CD14-positive monocyte (primary cell): ENCODE measurements around the gene SLC35F4. TPM values are rescaled to one million over a fixed set of nuclear protein-coding genes. Genes with fewer than 3 reads are reported as not detected.

Experiments used
- DNase-seq, 3 donors: peaks; one replicate each; pipeline ENCODE4 v3.0.0-alpha.2; 2011 to 2022
- H2AFZ ChIP-seq: 2 replicates; pipeline ENCODE4 v1.6.0; 2012; ENCODE audit warnings: mild to moderate bottlenecking, low read depth, low read length, inconsistent platforms; ENCODE audit not compliant: insufficient read depth, poor library complexity, severe bottlenecking
- H3K27ac ChIP-seq, 2 donors: 1 replicate in 1 of 2; 2 replicates in 1 of 2; pipeline ENCODE4 v1.5.1; 2012 to 2013; ENCODE audit warnings: low read length in 2 of 2, control low read depth in 1 of 2, inconsistent platforms in 1 of 2, low read depth in 1 of 2, mild to moderate bottlenecking in 1 of 2
- H3K27me3 ChIP-seq, 2 donors: one replicate each; pipeline versions ENCODE4 v1.6.0 to v1.6.1; 2011 to 2013; ENCODE audit warnings: low read length in 2 of 2; ENCODE audit not compliant: control insufficient read depth in 2 of 2, insufficient read depth in 2 of 2
- H3K36me3 ChIP-seq, 2 donors: replicated peaks in 1 of 2; 1 replicate in 1 of 2; 2 replicates in 1 of 2; pipeline versions ENCODE4 v1.5.1 to v1.6.1; 2012 to 2013; ENCODE audit warnings: low read length in 2 of 2, control low read depth in 1 of 2, inconsistent platforms in 1 of 2, mild to moderate bottlenecking in 1 of 2; ENCODE audit not compliant: insufficient read depth in 2 of 2, control insufficient read depth in 1 of 2
- H3K4me1 ChIP-seq, 2 donors: 1 replicate in 1 of 2; 2 replicates in 1 of 2; pipeline versions ENCODE4 v1.5.1 to v1.6.1; 2012 to 2013; ENCODE audit warnings: low read length in 2 of 2, control low read depth in 1 of 2, inconsistent platforms in 1 of 2, mild to moderate bottlenecking in 1 of 2, moderate library complexity in 1 of 2; ENCODE audit not compliant: insufficient read depth in 2 of 2, control insufficient read depth in 1 of 2
- H3K4me2 ChIP-seq: replicated peaks from 2 replicates; pipeline ENCODE3; 2012; ENCODE audit warnings: low read length, moderate library complexity, mild to moderate bottlenecking; ENCODE audit not compliant: poor library complexity, severe bottlenecking; ENCODE audit errors: extremely low read depth
- H3K4me3 ChIP-seq, 3 experiments: fragments of 200-600 bp in 1 of 3; sonication (generic) in 1 of 3; replicated peaks in 1 of 3; 1 replicate in 2 of 3; 2 replicates in 1 of 3; pipeline ENCODE4 v1.5.1; 2011 to 2013; ENCODE audit warnings: low read length in 3 of 3, mild to moderate bottlenecking in 3 of 3, control low read depth in 2 of 3, low read depth in 2 of 3, inconsistent platforms in 1 of 3, moderate library complexity in 1 of 3
- H3K79me2 ChIP-seq: 2 replicates; pipeline ENCODE4 v1.6.0; 2012; ENCODE audit warnings: mild to moderate bottlenecking, control low read depth, inconsistent platforms, low read length, moderate library complexity; ENCODE audit not compliant: insufficient read depth
- H3K9ac ChIP-seq: 2 replicates; pipeline ENCODE4 v1.6.0; 2017; ENCODE audit warnings: low read length, mild to moderate bottlenecking; ENCODE audit not compliant: insufficient read depth, poor library complexity, severe bottlenecking
- H3K9me3 ChIP-seq, 2 donors: replicated peaks in 1 of 2; 1 replicate in 1 of 2; 2 replicates in 1 of 2; pipeline versions ENCODE4 v1.5.1 to v1.6.1; 2012 to 2013; ENCODE audit warnings: low read length in 2 of 2, control low read depth in 1 of 2; ENCODE audit not compliant: control insufficient read depth in 1 of 2, insufficient read depth in 1 of 2
- H4K20me1 ChIP-seq: 2 replicates; pipeline ENCODE4 v1.6.0; 2012; ENCODE audit warnings: mild to moderate bottlenecking, low read length, control low read depth, moderate library complexity; ENCODE audit not compliant: insufficient read depth
- H3K27ac Mint-ChIP-seq, 7 donors: one replicate each; pipeline ENCODE4 v1.8.0; 2020; ENCODE audit warnings: mild to moderate bottlenecking in 7 of 7, mixed read lengths in 7 of 7, moderate library complexity in 6 of 7, inconsistent platforms in 2 of 7
- H3K27me3 Mint-ChIP-seq, 3 donors: one replicate each; pipeline ENCODE4 v1.8.0; 2021 to 2022; ENCODE audit warnings: low read depth in 3 of 3, mild to moderate bottlenecking in 3 of 3, mixed read lengths in 3 of 3, moderate library complexity in 3 of 3, inconsistent platforms in 1 of 3
- H3K36me3 Mint-ChIP-seq, 2 donors: one replicate each; pipeline ENCODE4 v1.8.0; 2020; ENCODE audit warnings: mixed read lengths in 2 of 2, inconsistent platforms in 1 of 2, mild to moderate bottlenecking in 1 of 2
- H3K4me1 Mint-ChIP-seq: one replicate; pipeline ENCODE4 v1.8.0; 2020; ENCODE audit warnings: mild to moderate bottlenecking, mixed read lengths
- H3K4me3 Mint-ChIP-seq, 2 donors: one replicate each; pipeline ENCODE4 v1.8.0; 2020; ENCODE audit warnings: mild to moderate bottlenecking in 2 of 2, mixed read lengths in 2 of 2, moderate library complexity in 1 of 2
- H3K9me3 Mint-ChIP-seq, 7 donors: one replicate each; pipeline ENCODE4 v1.8.0; 2020 to 2022; ENCODE audit warnings: mixed read lengths in 7 of 7, mild to moderate bottlenecking in 6 of 7, moderate library complexity in 6 of 7, inconsistent platforms in 2 of 7
- WGBS: methylation state at CpG from one replicate; pipeline ENCODE4 v1.1.5; 2013; ENCODE audit warnings: missing lambda C conversion rate; ENCODE audit not compliant: insufficient coverage; 5-methylcytosine and 5-hydroxymethylcytosine counted together
- intact Hi-C, 2 donors: fragments of 100-400 bp; cut with micrococcal nuclease; formaldehyde crosslinking; loops; one replicate each; pipeline versions ENCODE4 v1.15.0 to v1.15.1; 2023
- polyA plus RNA-seq, 3 donors: library from polyadenylated mRNA; depleted of rRNA in 1 of 3; unstranded in 2 of 3; stranded (reverse) in 1 of 3; fragments of 300-500 nt in 2 of 3; fragments of >200 nt in 1 of 3; fragmentation: Illumina TruSeq in 2 of 3; gene quantifications; 1 replicate in 2 of 3; 2 replicates in 1 of 3; pipeline ENCODE4 v1.2.3, GENCODE V29; 2012 to 2021
- TF ChIP-seq, protein P1 (sequence below): fragments of 200-600 bp; IDR thresholded peaks from one replicate; pipeline ENCODE4 v1.8.0; 2022; ENCODE audit warnings: antibody characterized with exemption, mild to moderate bottlenecking

SLC35F4 gene
- polyA plus RNA-seq, 3 donors, result not detected

DNA sequence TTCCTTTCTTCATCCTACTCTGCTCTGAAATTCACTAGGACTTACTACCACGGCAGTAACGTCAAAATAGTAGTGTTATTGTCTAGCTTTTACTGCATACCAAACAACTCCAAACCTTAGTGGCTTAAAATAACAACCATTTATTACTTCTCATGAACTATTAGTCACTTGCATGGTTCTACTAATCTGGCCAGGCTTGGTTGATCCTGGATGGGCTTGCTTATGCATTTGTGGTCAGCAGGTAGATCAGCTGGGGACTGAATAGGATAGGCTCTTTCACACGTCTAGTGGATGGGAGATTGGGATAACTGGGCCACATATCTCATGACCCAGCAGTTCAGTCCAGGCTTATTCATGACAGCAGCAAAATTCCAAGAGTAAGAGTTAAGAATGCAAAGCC is 9.4 kb upstream of the SLC35F4 start:
- no peaks in the 10 kb centered on the region for H3K27me3 ChIP-seq
- H3K4me2 ChIP-seq, result no peak overlapping the region
- DNase-seq, result no peak
- H3K79me2 ChIP-seq, result no peaks in the 10 kb centered on the region
- H3K27ac ChIP-seq, result no peak overlapping the region
- no peaks in the 10 kb centered on the region for H4K20me1 ChIP-seq
- H2AFZ ChIP-seq, result no peak overlapping the region
- peaks cover 0 to 7% of the 10 kb centered on the region in 2 donors for H3K9me3 ChIP-seq
- H3K4me3 ChIP-seq, result no peak overlapping the region
- 60% methylated on average over 3 of the region's 3 CpGs for WGBS
- Mint-ChIP-seq H3K36me3 (no peaks in the 10 kb centered on the region), H3K9me3 (peaks cover 2 to 10% (median 5%) of the 10 kb centered on the region in 7 donors), H3K27ac (no peak overlapping the region), H3K4me1 (no peaks in the 10 kb centered on the region), H3K27me3 (peaks cover 0 to 2% (median 2%) of the 10 kb centered on the region in 3 donors), H3K4me3 (no peak overlapping the region)
- H3K9ac ChIP-seq, result no peak overlapping the region
- no peaks in the 10 kb centered on the region for H3K4me1 ChIP-seq
- H3K36me3 ChIP-seq, result no peaks in the 10 kb centered on the region
- TF ChIP-seq, protein P1, sequence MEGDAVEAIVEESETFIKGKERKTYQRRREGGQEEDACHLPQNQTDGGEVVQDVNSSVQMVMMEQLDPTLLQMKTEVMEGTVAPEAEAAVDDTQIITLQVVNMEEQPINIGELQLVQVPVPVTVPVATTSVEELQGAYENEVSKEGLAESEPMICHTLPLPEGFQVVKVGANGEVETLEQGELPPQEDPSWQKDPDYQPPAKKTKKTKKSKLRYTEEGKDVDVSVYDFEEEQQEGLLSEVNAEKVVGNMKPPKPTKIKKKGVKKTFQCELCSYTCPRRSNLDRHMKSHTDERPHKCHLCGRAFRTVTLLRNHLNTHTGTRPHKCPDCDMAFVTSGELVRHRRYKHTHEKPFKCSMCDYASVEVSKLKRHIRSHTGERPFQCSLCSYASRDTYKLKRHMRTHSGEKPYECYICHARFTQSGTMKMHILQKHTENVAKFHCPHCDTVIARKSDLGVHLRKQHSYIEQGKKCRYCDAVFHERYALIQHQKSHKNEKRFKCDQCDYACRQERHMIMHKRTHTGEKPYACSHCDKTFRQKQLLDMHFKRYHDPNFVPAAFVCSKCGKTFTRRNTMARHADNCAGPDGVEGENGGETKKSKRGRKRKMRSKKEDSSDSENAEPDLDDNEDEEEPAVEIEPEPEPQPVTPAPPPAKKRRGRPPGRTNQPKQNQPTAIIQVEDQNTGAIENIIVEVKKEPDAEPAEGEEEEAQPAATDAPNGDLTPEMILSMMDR, result no peak
- intact Hi-C loops, result no loop called here

DNA sequence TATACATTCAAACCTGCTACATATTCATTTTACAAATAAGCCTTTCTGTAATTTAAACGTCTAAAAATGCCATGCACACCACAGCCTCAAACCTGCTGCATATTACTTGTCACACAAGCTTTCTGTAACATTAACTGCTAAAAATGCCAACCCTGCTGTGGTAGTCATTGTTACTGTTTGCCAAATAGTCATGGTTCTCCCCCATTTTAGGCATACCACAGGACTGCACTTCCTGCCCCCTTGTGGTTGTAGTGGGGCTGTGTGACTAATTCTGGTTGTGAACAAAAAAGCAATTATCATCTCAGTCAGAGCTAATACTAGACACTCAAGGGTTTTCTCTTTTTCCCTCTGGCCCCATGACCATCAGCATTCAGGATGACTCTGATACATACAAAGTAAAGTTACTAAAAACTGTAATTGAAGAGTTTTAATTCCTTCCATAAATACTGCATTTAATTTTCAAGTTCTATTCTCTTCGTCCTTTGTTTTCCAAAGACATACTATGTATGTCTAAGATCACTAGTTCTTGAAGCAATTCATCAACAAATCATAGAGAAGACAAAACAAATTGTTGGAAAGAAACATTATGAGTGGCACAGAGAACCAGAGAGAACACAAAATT is 5.7 kb upstream of the SLC35F4 start:
- no peak overlapping the region for H3K4me2 ChIP-seq
- no peaks in the 10 kb centered on the region for H3K36me3 ChIP-seq
- H3K4me1 Mint-ChIP-seq, result no peaks in the 10 kb centered on the region
- H3K27ac Mint-ChIP-seq, result no peak overlapping the region
- no peaks in the 10 kb centered on the region for H3K9me3 ChIP-seq
- TF ChIP-seq, protein P1, result peak; percentile 29
- intact Hi-C loops, result no loop called here
- no peak for DNase-seq
- 0% methylated on average over 1 of the region's 2 CpGs for WGBS
- no peaks in the 10 kb centered on the region for H3K4me1 ChIP-seq
- no peak overlapping the region for H2AFZ ChIP-seq
- H3K27me3 ChIP-seq, result peaks cover 6 to 8% of the 10 kb centered on the region in 2 donors
- H3K27me3 Mint-ChIP-seq, result peaks cover 11 to 18% (median 14%) of the 10 kb centered on the region in 3 donors
- no peak overlapping the region for H3K4me3 Mint-ChIP-seq
- H3K9ac ChIP-seq, result no peak overlapping the region
- H3K4me3 ChIP-seq, result no peak overlapping the region
- H3K79me2 ChIP-seq, result no peaks in the 10 kb centered on the region
- no peaks in the 10 kb centered on the region for H4K20me1 ChIP-seq
- H3K36me3 Mint-ChIP-seq, result no peaks in the 10 kb centered on the region
- no peaks in the 10 kb centered on the region for H3K9me3 Mint-ChIP-seq
- no peak overlapping the region for H3K27ac ChIP-seq
